GM19351 (cell line): ENCODE measurements around the gene IL10RB.
"Not testable (repeated sequence)": the region's sequence is repeated elsewhere in the genome, so short reads cannot be mapped to it uniquely, and the experiment has no call there.

Experiments
- ATAC-seq: cut with Tn5 transposase; IDR thresholded peaks from one replicate; pipeline ENCODE4 v1.9.1; 2021; ENCODE audit warnings: mild to moderate bottlenecking, moderate library complexity; ENCODE audit not compliant: unreplicated experiment

IL10RB gene

DNA sequence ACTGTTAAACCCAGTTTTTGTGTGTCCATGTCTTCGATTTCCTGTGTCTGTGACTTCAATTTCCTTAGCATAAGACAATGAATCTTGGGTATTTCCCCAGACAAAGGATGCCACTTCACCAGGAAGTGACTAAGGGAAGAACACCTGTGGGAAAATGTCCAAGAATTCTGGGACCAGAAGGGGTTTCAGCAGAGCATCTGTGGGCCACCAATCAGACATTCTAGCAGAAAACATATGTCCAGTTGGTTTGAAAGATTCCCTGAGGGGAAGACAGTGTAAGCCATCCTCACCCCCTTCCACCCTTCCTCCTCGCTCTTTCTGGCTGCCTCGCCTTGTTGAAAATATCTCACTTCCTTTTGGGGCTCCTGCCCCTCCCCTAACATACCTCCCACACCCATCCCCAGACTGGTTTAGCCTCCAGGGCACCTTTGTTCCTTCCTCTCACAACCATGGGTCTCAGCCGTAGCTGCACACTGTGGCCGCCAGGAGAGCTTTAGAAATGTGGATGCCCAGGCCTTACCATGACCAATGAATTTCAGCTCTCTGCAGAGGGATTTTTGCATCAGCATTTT is 33.1 kb downstream of the IL10RB start:
- ATAC-seq: peak; percentile 66

DNA sequence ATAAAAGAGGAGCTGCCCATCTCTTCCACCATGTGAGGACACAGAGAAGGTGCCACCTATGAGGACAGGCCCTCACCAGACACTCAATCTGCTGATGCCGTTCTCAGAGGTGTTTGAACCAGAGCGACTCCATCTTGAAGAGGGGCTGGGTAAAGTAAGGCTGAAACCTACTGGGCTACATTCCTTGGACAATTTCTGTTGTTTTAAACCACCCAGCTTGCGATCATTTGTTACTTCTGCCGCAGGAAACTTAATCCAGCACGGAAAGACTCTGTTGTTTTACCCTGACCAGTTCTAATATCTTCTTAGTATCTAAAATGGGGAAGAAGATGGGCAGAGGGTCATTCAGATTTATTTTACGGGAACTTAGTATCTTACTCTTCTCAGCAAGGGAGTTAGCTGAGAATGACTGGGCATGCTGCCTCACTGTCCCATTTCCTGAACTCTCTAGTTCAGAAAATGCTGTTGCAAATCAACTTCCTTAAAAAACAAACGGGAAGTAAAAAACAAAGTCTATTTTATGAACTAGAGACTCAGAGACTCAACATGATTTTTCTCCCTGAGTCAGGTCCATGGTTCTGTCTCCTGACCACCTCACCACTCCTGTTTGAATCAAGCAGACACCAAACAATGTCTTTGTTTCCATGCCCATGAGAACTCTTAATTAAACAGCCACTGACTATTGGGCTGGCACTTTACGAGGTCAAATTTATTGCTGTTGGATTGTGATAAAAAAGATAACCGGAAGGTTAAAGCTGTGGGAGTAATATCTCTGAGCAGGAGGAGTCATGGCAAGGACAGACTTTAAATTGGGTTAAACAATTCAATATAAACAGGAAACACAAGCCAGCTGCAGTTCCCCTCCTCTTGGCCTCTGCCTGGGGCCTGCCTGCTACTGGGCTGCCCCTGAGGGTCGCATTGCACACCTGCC is 34.8 kb downstream of the IL10RB start:
- ATAC-seq: no peak

DNA sequence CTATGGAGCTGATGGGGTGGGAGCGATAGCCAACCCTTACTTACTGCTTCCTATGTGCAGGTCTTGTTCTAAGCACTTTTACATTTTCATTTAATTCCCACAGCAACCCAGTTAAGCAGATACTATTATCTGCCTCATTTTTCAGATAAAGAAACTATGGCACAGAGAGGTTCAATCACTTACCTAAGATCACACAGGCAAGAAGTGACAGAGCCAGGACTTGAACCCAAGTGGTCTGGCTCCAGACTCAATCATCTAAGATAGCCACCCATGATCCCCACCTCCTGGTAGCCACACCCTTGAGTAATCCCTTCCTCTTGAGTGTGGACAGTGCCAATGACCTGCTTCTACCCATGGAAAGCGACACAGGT is 35.5 kb downstream of the IL10RB start:
- ATAC-seq: no peak

DNA sequence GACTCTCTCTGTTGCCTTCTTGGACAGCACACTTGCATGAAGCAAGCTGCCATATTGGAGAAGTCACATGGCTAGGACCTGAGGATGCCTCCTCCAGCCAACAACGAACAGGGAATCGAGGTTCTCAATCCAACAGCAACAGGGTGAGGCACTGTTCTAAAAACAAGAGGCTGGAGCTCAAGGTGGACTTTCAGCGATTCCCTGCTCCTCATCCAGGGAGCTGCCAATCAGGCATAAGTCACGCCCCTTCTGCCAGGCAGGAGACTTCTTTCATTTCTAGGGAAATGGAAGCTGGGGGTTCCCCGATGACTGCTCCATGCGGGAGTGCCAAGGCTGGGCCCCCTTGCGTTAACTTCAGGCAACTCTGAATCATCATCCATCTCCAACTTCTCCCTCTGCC is 35.9 kb downstream of the IL10RB start:
- no peak for ATAC-seq

DNA sequence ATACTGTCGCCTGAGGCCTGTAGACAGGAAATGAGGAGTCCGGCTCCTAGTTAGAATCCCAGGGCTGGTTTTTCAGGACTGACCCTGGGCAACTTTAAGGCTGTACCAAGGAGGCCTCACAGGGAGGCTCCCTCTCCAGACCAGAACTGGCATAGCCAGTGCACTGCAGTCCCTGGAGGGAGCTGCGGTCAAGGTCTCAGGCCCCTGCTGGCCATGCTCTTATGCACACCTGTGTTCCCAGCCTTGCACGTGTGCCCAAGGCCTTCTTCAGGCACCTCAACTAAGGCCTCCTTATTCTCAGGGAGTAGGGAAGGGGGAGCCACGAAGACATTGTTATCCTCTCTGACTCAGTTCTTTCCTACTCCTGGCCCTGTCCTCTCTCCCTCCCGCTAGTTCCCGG is 36.6 kb downstream of the IL10RB start:
- no peak for ATAC-seq

DNA sequence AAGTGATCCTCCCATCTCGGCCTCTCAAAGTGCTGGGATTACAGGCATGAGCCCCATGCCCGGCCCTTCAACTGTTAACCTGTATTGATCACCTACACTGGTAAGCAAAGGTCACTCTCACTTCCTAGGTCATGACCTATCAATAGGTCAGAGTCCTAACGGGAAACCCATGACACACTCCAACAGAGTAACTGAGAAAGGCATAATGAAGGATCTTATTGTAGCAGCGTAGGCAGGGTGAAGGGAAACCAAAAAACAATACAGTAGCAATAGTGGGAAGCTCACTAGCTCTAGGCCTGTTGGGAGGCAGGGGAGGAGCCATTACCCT is 39.1 kb downstream of the IL10RB start:
- no peak for ATAC-seq

DNA sequence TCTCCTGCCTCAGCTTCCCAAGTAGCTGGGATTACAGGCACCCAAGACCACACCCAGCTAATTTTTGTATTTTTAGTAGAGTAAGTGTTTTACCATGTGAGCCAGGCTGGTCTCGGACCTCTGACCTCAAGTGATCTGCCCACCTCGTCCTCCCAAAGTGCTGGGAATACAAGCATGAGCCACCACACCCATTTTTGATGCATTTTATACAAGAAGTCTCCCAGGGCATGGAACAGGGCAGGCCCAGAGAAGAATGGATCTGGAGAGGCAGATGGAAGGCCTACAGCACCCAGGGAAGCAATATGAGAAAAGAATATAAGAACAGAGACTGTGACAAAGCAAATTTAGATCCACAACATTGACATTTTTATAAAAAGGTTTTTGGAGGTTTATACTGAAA is 39.8 kb downstream of the IL10RB start:
- ATAC-seq: no peak

DNA sequence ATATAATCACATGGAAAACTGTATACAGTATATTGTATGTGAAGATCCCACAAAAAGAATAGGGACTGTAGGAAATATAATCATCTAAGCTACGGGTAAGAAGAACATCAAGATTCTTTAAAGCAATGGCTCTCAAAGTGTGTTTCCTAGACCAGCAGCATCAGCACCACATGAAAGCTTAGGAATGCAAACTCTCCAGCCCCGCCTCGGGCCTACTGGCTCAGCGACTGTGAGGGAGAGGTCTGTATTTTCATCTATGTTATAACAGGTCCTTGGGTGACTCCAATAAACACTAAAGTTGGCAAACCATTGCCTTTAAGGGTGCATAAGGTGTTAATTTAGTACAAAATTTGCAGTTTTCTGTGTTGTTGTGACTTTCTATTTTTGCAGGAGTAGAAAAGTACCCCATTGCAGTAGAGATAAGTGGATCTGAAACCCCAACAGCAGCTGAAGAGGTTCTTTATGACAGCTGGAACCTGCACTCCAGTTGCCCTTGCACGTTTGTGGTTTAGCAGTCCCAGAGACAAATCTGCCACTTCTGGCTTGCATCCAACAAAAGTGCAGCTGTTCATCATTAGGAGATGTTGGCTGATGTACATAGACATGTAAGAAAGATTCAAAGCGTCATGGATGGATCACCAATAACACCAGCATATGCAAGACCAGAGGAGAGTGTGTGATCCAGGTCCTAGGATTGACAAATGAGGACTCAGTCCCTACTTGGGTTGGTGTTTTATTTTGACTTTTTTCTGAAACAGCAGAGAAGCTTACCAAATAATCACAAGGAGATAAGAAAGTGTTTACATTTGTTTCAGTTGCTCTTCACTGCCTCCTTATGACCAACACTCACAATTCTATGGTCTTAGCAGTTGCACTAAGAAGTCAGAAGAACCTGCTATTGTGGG is 42.7 kb downstream of the IL10RB start:
- peak; percentile 95 for ATAC-seq

DNA sequence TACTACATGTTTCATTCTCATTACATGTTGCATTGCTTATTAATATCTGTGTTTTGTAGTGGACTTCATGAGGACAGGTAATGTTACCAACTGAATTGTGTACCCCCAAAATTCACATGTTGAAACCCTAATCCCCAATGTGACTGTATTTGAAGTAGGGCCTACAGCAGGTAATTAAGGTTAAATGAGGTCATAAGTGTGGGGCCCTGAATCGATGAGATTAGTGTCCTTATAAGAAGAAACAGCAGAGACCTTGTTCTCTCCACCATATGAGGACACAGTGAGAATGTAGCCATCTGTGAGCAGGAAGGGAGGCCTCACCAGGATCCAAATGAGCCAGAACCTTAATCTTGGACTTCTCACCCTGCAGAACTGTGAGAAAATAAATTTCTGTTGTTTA is 43.6 kb downstream of the IL10RB start:
- ATAC-seq: no peak

DNA sequence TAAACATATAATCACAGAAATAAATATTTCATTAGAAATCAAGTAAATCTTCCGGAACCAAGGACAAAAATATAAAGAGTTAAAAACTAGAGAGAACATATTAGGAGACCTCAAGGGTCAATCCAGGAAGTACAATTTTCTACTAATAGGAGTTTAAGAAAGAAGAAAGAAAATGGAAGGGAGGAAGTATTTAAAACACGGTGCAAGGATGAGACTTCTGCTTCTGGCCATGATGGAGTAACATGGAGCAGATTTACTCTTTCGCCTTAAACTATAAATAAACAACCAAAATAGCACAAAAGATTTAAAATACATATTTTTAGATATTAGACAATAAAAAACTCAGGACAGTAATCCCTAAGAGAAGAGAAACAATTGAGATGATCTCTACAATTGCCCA is 46.0 kb downstream of the IL10RB start:
- no peak for ATAC-seq

DNA sequence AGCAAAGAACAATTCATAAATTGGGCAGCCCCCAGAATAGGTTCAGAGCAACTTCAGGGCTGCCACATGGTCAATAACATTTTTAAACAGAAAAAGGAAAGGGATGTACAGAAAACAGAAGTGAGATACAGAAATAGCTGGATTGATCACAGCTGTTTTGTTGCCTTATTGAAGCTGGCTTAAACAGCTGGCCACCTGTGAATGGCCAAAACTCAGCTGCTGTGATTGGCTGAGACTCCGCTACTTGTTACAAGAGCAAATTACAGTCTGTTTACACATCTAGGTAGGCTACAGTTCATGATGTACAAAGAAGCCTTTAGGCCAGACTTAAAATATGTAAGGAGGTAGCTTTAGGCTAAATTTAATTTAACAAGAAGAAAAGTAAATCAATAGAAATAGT is 47.0 kb downstream of the IL10RB start:
- ATAC-seq: no peak

DNA sequence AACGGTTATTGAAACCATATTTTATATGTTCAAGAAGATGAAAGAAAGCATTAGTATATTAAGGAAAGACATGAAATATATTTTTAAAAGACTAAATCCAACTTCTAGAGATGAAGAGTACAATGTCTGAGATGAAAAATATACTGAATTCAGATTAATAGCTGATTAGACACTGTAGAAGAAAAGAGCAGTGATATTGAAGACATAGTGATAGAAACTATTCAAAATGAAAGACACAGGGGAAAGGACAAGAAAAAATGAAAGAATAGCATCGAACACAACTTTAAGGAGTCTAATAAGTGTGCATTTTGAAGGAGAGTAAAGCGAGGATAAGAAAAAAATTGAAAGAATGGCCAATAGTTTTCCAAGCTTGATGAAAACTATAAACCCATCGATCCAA is 47.4 kb downstream of the IL10RB start:
- no peak for ATAC-seq

DNA sequence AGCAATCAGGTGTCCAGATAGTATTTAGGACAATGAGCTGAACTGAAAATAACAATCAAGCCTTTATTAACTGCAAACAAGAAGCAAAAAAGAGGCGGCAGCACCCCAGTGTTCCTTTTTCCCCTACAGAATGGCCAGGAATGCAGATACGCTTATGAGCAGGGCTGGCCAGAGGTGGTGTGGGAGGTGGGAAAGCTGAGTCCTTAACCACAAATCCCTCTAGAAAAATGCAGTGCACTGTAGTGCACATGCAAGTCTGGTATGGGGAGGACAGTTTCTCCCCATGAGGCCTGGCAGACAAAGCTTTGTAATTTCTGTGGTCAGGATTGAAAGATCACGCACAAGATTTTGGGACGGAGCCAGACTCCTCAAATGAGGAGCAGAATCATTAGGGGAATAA is 47.9 kb downstream of the IL10RB start:
- ATAC-seq: no peak

DNA sequence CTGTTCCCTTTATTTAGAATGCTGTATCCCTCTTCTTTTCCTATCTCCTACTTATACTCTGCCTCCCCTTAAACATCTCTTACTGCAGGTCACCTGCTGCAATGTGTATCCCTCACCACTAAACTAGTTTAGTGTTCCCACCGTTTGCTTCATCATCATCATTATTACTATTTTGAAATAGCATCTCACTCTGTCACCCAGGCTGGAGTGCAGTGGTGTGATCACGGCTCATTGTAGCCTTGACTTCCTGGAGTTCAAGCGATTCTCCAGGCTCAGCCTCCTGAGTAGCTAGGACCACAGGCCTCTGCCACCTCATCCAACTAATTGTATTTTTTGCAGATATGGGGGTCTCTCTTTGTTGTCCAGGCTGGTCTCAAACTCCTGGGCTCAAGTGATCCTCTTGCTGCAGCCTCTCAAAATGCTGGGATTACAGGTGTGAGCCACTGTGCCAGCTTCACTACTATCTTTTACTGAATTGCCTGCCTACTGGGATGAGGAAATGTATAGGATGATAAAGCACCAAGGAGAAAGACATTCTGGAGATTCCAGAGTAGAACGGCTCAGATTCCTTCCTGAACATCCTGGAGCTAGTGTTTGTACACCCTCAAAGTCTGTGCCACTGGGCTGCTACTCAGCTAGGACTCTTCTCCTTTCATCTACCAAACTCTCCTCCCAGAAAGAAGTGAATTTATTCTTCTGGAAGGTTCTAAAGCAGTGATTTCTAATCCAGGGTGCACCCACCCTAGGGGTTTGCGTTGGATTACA is 50.0 kb downstream of the IL10RB start:
- no peak for ATAC-seq

DNA sequence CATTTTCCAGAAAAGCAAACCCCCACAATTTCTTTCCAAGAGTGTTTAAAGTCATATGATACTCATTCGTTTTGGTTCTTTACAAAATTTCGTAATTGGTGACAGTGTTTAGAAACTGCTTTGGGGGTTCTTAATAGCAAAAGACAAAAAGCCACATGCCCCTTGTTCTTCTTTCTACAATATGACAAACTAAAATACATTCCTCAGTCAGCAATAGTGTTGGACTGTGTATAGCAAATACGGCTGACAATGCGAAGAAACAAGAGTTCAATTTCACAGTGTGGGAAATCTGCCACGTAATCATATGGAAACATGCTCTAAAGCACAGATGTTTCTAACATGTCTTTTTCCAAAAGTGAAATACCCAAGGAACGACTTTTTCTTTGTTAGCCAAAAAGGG is 51.0 kb downstream of the IL10RB start:
- no peak for ATAC-seq

DNA sequence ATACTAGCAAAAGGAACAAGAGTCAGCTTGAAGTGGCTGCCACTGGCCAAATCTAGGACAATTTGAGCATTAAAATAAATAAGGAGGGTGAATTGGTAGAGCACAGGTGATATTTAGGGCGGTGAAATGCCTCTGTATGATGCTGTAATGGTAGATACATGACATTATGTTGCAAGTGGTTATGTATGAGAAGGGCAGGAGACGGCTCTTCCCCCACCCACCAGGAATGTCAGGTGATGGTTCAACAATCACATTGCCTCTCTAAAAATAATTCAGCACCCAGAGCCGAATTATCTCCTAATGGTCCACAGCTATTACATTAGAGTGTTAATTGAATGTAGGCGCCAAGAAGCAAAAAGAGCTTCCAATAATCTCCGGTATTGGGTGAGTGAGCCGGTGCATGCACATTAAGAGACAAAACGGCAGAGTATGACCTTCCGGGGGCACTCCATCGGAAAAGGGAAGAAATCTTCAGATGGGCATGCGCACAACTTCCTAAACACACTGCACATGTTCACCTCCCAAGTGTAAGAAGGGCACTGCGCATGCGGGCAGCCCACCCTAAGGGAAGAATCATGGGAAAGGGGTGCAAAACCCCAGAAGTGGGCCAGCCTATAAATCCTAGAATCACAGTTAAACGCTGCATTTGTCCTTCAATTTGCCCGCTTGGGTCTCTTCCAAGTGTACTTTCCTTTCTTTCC is 51.8 kb downstream of the IL10RB start:
- no peak for ATAC-seq

DNA sequence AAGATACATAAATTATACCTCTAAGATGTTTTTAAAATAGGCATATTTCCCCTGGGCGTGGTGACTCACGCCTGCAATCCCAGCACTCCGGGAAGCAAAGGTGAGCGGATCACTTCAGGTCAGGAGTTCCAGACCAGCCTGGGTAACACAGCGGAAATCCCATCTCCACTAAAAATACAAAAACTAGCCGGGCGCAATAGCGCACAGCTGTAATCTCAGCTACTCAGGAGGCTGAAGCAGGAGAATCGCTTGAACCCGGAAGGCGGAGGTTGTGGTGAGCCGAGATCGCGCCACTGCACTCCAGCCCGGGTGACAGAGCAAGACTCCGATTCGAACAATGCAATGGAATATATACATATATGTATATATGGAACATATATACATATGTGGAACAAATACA is 54.8 kb downstream of the IL10RB start:
- ATAC-seq: not testable (repeated sequence)

DNA sequence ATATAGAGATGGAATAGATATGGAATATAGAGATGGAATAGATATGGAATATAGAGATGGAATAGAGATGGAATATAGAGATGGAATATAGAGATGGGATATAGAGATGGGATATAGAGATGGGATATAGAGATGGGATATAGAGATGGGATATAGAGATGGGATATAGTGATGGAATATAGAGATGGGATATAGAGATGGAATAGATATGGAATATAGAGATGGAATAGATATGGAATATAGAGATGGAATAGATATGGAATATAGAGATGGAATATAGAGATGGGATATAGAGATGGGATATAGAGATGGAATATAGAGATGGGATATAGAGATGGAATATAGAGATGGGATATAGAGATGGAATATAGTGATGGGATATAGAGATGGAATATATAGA is 57.4 kb downstream of the IL10RB start:
- not testable (repeated sequence) for ATAC-seq

DNA sequence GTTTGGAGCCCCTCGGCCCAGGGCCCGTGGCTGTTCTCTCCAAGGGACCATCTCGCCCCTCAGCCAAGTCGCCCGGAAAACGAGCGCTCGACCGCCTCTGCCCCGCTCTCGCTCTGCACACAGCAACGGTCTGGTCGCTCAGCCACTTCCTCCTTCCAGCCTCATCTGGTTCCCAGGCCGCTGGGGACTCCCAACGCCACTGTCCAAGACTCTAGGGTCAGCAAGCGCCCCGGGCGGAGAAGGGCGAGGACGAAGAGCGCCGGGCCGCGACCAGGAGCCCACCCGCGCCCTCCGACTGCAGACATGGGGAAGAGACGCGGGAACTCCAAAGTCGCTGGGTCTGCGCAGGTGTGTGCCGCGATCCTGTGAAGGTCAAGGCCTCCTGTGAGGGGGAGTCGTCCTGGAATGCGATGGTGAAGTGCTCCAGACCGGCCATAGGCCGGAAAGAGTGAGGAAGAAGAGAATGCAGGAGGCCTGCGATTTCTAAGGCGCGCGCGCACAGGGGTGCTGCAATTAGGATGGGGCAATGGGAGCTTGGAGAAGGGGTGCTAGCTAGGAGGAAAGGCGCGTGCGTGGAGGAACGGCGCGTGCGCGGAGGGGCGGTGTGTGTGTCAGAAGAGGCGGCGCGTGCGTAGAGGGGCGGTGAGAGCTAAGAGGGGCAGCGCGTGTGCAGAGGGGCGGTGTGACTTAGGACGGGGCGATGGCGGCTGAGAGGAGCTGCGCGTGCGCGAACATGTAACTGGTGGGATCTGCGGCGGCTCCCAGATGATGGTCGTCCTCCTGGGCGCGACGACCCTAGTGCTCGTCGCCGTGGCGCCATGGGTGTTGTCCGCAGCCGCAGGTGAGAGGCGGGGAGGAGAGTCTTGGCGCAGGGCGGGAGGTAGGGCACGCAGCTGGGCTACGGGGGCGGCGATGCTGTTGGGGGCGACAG is 58.4 kb downstream of the IL10RB start, which contains the start of gene IFNAR1:
Gene IFNAR1, plus strand, starts transcription at position 680 of the 931 bp plus-strand sequence. Its CDS starts 86 bp downstream, at position 766.
- ATAC-seq: peak; percentile 74
